B cell (primary cell): ENCODE measurements around the gene ARID1A. TPM values are rescaled to one million over a fixed set of nuclear protein-coding genes. Genes with fewer than 3 reads are reported as not detected.

ENCODE experiments used
- ATAC-seq: fragments of 200-7000 bp; cut with Tn5 transposase; one replicate; pipeline ENCODE4 v1.10.0; 2021; ENCODE audit warnings: low read depth, mild to moderate bottlenecking, moderate number of reproducible peaks, moderate library complexity
- CTCF ChIA-PET: fragments of 350-600 bp; sonication (Branson Sonifier 250); formaldehyde crosslinking; loops from one replicate; lab custom pipeline; 2021; ENCODE audit warnings: antibody characterized with exemption, inconsistent platforms; lab: Charles Lee
- POLR2A ChIA-PET: fragments of 350-600 bp; sonication (Branson Sonifier 250); formaldehyde crosslinking; loops from one replicate; lab custom pipeline; 2021; ENCODE audit warnings: antibody characterized with exemption; lab: Charles Lee
- DNase-seq: peaks from one replicate; pipeline ENCODE4 v3.0.0; 2013
- H2AFZ ChIP-seq: 2 replicates; pipeline ENCODE4 v1.6.1; 2012; ENCODE audit warnings: mild to moderate bottlenecking, low read depth, low read length; ENCODE audit not compliant: insufficient read depth, poor library complexity, severe bottlenecking
- H3K27ac ChIP-seq, 2 donors: 1 replicate in 1 of 2; 2 replicates in 1 of 2; pipeline ENCODE4 v1.5.1; 2012 to 2013; ENCODE audit warnings: low read length in 2 of 2, mild to moderate bottlenecking in 2 of 2, moderate library complexity in 1 of 2
- H3K27me3 ChIP-seq, 4 experiments: fragments of 200-600 bp in 1 of 4; sonication (generic) in 1 of 4; replicated peaks in 1 of 4; 1 replicate in 2 of 4; 2 replicates in 2 of 4; pipeline versions ENCODE4 v1.6.1 to v1.7.0; 2013 to 2016; ENCODE audit warnings: low read length in 3 of 4, mild to moderate bottlenecking in 2 of 4, mixed read lengths in 1 of 4, moderate library complexity in 1 of 4; ENCODE audit not compliant: insufficient read depth in 4 of 4, control insufficient read depth in 3 of 4; ENCODE audit errors: control extremely low read depth in 1 of 4
- H3K36me3 ChIP-seq, 2 experiments: replicated peaks in 1 of 2; 1 replicate in 1 of 2; 2 replicates in 1 of 2; pipeline versions ENCODE4 v1.6.1 to v1.7.1; 2013; ENCODE audit warnings: low read length in 1 of 2; ENCODE audit not compliant: insufficient read depth in 2 of 2, control insufficient read depth in 1 of 2; ENCODE audit errors: control extremely low read depth in 1 of 2, extremely low read depth in 1 of 2
- H3K4me1 ChIP-seq, 2 donors: fragments of 200-600 bp in 1 of 2; sonication (generic) in 1 of 2; 1 replicate in 1 of 2; 2 replicates in 1 of 2; pipeline versions ENCODE4 v1.5.1 to v1.6.1; 2013 to 2017; ENCODE audit warnings: low read length in 2 of 2; ENCODE audit not compliant: control insufficient read depth in 2 of 2, insufficient read depth in 2 of 2
- H3K4me2 ChIP-seq: replicated peaks from 2 replicates; pipeline ENCODE3; 2012; ENCODE audit warnings: mild to moderate bottlenecking, low read depth, low read length; ENCODE audit not compliant: poor library complexity, severe bottlenecking
- H3K4me3 ChIP-seq, 5 experiments: fragments of 200-600 bp in 1 of 5; sonication (generic) in 1 of 5; 1 replicate in 3 of 5; 2 replicates in 2 of 5; pipeline versions ENCODE4 v1.5.1 to v1.7.0; 2011 to 2016; ENCODE audit warnings: low read length in 4 of 5, mild to moderate bottlenecking in 4 of 5, low read depth in 2 of 5, control low read depth in 1 of 5, moderate library complexity in 1 of 5; ENCODE audit not compliant: insufficient read depth in 1 of 5; ENCODE audit errors: control extremely low read depth in 1 of 5, extremely low read depth in 1 of 5
- H3K79me2 ChIP-seq: fragments of 200-600 bp; sonication (generic); one replicate; pipeline ENCODE4 v1.6.0; 2016; ENCODE audit warnings: low read length; ENCODE audit not compliant: control insufficient read depth, insufficient read depth
- H3K9ac ChIP-seq: fragments of 200-600 bp; sonication (generic); 2 replicates; pipeline ENCODE4 v1.6.1; 2017; ENCODE audit warnings: mild to moderate bottlenecking, low read length, moderate library complexity
- H3K9me3 ChIP-seq, 3 donors: one replicate each; pipeline versions ENCODE4 v1.6.1 to v1.7.1; 2013; ENCODE audit warnings: low read length in 2 of 3; ENCODE audit not compliant: control insufficient read depth in 2 of 3, insufficient read depth in 1 of 3; ENCODE audit errors: control extremely low read depth in 1 of 3
- H4K20me1 ChIP-seq: 2 replicates; pipeline ENCODE4 v1.6.0; 2012; ENCODE audit warnings: mild to moderate bottlenecking, low read length; ENCODE audit not compliant: insufficient read depth, control insufficient read depth, poor library complexity, severe bottlenecking
- H3K27ac Mint-ChIP-seq: one replicate; pipeline ENCODE4 v1.8.0; 2021; ENCODE audit warnings: mixed read lengths
- H3K27me3 Mint-ChIP-seq: one replicate; pipeline ENCODE4 v1.8.0; 2021; ENCODE audit warnings: mixed read lengths
- H3K4me1 Mint-ChIP-seq: one replicate; pipeline ENCODE4 v1.8.0; 2021; ENCODE audit warnings: mixed read lengths
- H3K4me3 Mint-ChIP-seq: one replicate; pipeline ENCODE4 v1.8.0; 2021; ENCODE audit warnings: mixed read lengths
- H3K9me3 Mint-ChIP-seq: one replicate; pipeline ENCODE4 v1.8.0; 2022; ENCODE audit warnings: mixed read lengths; ENCODE audit not compliant: insufficient read depth
- CTCF ChIP-seq: fragments of 200-600 bp; IDR thresholded peaks from one replicate; pipeline ENCODE4 v1.8.0; 2022; ENCODE audit warnings: antibody characterized with exemption, mild to moderate bottlenecking
- EZH2 ChIP-seq: IDR thresholded peaks from 2 replicates; pipeline ENCODE4 v1.6.1; 2012; ENCODE audit warnings: borderline replicate concordance, low read depth, mild to moderate bottlenecking, moderate library complexity, low read length; ENCODE audit not compliant: insufficient read depth, poor library complexity, severe bottlenecking
- WGBS: methylation state at CpG from one replicate; pipeline ENCODE4 v1.1.5; 2013; ENCODE audit warnings: missing lambda C conversion rate; ENCODE audit not compliant: insufficient coverage; 5-methylcytosine and 5-hydroxymethylcytosine counted together
- intact Hi-C: fragments of 100-400 bp; cut with micrococcal nuclease; formaldehyde crosslinking; loops from one replicate; pipeline ENCODE4 v1.10.0; 2022
- polyA plus RNA-seq: library from polyadenylated mRNA; depleted of rRNA; stranded (reverse); fragments of >200 nt; gene quantifications from 2 replicates; pipeline ENCODE4 v1.2.3, GENCODE V29; 2012
- total RNA-seq, 2 donors: library from RNA; stranded (reverse); fragments of 120-200 nt in 1 of 2; gene quantifications; 1 replicate in 1 of 2; 2 replicates in 1 of 2; pipeline versions ENCODE4 v1.2.3 to v1.2.4, GENCODE V29; 2013 to 2022

Gene ARID1A
- total and polyA plus RNA-seq, 2 donors (not counting 1 experiment from before 2014, with no cell fraction given): 80.7 to 150 TPM

- Mint-ChIP-seq H3K27me3 (no peaks in the 10 kb centered on the region), H3K4me1 (peaks cover 17% of the 10 kb centered on the region), H3K27ac (no peak overlapping the region), H3K9me3 (no peaks in the 10 kb centered on the region), H3K4me3 (no peak overlapping the region)
- H3K9ac ChIP-seq: peak overlapping the region; percentile 3
- H3K4me3 ChIP-seq: peak overlapping the region in 2 of 5 experiments; percentile 2 to 4
- no peak for TF ChIP-seq EZH2
- no peak for TF ChIP-seq CTCF
- intact Hi-C loops: no loop called here
- H3K36me3 ChIP-seq: peaks cover 2 to 9% of the 10 kb centered on the region in 2 experiments
- peaks cover 100% of the 10 kb centered on the region for H3K79me2 ChIP-seq
- H4K20me1 ChIP-seq: peaks cover 71% of the 10 kb centered on the region
- peak overlapping the region; percentile 93 for H3K4me2 ChIP-seq
- 13% methylated on average over 1 of the region's 4 CpGs for whole genome bisulfite sequencing
- peak overlapping the region in 1 of 2 donors; percentile 93 for H3K27ac ChIP-seq
- ChIA-PET POLR2A (interaction anchor here (1.1 kb wide), 1 partner anchor 10 kb away, joined by 3 read pairs; no protein-coding TSS in a partner anchor), CTCF (interaction anchor here (1.0 to 7.8 kb wide), 6 partner anchors 10 to 100 kb away, joined by 3 to 91 read pairs (median 4); partner anchors contain the start of gene PIGV)
- no peaks in the 10 kb centered on the region for H3K27me3 ChIP-seq
- ATAC-seq (no peak), DNase-seq (no peak)
- H3K4me1 ChIP-seq: peaks cover 83 to 86% of the 10 kb centered on the region in 2 donors
- H2AFZ ChIP-seq: no peak overlapping the region
- no peaks in the 10 kb centered on the region for H3K9me3 ChIP-seq
Observed at GRCh38 chr1:26701995-26702679, 6.3 kb downstream of the ARID1A start.

GRCh38 chr1:26702680-26703038, 6.8 kb downstream of the ARID1A start:
- ChIA-PET POLR2A (interaction anchor here (0.6 to 1.1 kb wide), 2 partner anchors 11 to 23 kb away, joined by 3 to 6 read pairs; no protein-coding TSS in a partner anchor), CTCF (interaction anchor here (1.1 to 7.8 kb wide), 4 partner anchors 25 to 87 kb away, joined by 3 to 91 read pairs (median 4); partner anchors contain the start of gene PIGV)
- no peaks in the 10 kb centered on the region for H3K27me3 Mint-ChIP-seq
- Histone ChIP-seq H3K4me2 (peak overlapping the region; percentile 93), H3K4me1 (peaks cover 87 to 90% of the 10 kb centered on the region in 2 donors), H4K20me1 (peaks cover 75% of the 10 kb centered on the region), H3K27me3 (no peaks in the 10 kb centered on the region), H3K9ac (peak overlapping the region; percentile 3), H3K4me3 (no peak overlapping the region), H3K27ac (peak overlapping the region in 1 of 2 donors; percentile 93), H3K9me3 (no peaks in the 10 kb centered on the region), H2AFZ (no peak overlapping the region), H3K36me3 (peaks cover 2 to 9% of the 10 kb centered on the region in 2 experiments), H3K79me2 (peaks cover 100% of the 10 kb centered on the region)
- TF ChIP-seq EZH2: no peak
- no peak for TF ChIP-seq CTCF
- H3K4me3 Mint-ChIP-seq: no peak overlapping the region
- H3K9me3 Mint-ChIP-seq: no peaks in the 10 kb centered on the region
- 13% methylated on average over 1 of the region's 1 CpG for WGBS
- ATAC-seq (no peak), DNase-seq (no peak)
- H3K27ac Mint-ChIP-seq: no peak overlapping the region
- intact Hi-C loops: no loop called here
- H3K4me1 Mint-ChIP-seq: peaks cover 21% of the 10 kb centered on the region
